HG03469 (cell line): ENCODE results near the gene STK32A.
"Not testable (repeated sequence)": the region's sequence is repeated elsewhere in the genome, so short reads cannot be mapped to it uniquely, and the experiment has no call there.

Source experiments
- ATAC-seq: cut with Tn5 transposase; IDR thresholded peaks from one replicate; pipeline ENCODE4 v1.9.1; 2021; ENCODE audit warnings: mild to moderate bottlenecking, moderate library complexity, moderate number of reproducible peaks; ENCODE audit not compliant: unreplicated experiment

The STK32A gene

GRCh38 chr5:147341345-147341744, 106.5 kb downstream of the STK32A start:
- no peak for ATAC-seq

- ATAC-seq: no peak
Observed at GRCh38 chr5:147344861-147345260, 110.0 kb downstream of the STK32A start.

- ATAC-seq: no peak
Observed at GRCh38 chr5:147346006-147346561, 111.3 kb downstream of the STK32A start.

DNA sequence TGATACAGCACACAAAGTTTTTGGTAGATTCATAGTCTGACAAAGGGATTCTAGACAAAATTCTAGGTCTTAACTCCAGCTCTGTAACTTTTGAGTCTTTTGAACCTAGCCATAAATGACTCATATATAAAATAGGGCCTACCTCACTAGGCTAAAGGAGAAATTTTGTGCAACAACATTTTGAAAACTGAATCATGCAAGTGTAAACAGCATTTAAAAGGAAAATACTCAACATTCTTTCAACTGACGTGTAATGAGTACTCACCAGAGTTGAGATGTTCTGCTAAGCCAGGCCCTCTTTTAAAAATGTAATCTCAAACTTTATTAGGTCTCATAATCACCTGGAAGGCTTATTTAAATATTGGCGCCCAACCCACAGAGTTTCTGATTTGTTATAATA, 113.2 kb downstream of the STK32A start:
- ATAC-seq: no peak

- no peak for ATAC-seq
Observed at GRCh38 chr5:147348451-147348850, 113.6 kb downstream of the STK32A start.

GRCh38 chr5:147349241-147349640, 114.4 kb downstream of the STK32A start:
- no peak for ATAC-seq

DNA sequence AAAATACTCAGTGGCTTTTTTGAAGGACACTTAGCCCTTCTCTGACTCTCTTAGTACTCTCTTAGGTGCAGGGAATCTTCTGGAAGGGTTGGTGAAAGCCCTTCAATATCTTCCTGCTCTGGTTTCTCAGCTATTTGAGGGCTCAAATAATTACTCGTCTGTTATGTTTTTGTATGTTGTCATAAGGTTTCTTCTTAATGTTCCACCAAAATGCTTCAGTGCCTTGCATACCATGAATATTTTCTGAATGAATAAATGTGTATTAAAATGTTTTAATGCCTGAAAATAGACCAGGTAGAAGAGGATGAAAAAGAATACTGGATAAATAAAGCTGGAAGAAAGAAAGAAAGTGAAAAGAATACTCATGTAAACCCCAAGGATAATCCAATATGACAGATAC, 124.3 kb downstream of the STK32A start:
- no peak for ATAC-seq

DNA sequence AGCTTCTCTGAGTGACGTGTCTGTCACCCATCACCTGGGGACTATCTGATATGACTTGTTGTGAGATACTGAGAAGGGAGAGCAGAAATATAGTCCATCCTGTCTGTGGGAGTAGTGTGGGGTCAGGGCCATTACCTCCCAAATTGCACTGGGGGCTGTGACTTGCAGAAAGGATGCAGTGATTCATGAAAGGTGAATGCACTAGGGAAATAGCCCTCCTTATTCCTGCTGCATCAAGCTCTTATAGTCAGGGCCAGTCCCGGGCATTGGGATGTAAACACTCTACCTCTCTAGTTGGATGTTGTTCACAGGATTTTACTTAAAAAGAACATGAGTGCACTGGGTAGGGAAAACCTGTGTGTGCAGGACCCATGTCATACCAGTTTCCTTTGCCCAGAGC, 124.8 kb downstream of the STK32A start:
- no peak for ATAC-seq

- ATAC-seq: no peak
Observed at GRCh38 chr5:147360816-147361215, 126.0 kb downstream of the STK32A start.

GRCh38 chr5:147361441-147362175, 126.8 kb downstream of the STK32A start:
- no peak for ATAC-seq

DNA sequence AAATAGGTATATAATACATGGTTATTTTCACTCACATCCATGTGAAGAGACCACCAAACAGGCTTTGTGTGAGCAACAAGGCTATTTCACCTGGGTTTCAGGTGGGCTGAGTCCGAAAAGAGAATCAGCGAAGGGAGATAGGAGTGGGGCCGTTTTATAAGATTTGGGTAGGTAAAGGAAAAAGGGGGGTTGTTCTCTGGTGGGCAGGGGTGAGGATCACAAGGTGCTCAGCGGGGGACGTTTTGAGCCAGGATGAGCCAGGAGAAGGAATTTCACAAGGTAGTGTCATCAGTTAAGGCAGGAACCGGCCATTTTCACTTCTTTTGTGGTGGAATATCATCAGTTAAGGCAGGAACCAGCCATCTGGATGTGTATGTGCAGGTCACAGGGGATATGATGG, 132.6 kb downstream of the STK32A start:
- not testable (repeated sequence) for ATAC-seq

DNA sequence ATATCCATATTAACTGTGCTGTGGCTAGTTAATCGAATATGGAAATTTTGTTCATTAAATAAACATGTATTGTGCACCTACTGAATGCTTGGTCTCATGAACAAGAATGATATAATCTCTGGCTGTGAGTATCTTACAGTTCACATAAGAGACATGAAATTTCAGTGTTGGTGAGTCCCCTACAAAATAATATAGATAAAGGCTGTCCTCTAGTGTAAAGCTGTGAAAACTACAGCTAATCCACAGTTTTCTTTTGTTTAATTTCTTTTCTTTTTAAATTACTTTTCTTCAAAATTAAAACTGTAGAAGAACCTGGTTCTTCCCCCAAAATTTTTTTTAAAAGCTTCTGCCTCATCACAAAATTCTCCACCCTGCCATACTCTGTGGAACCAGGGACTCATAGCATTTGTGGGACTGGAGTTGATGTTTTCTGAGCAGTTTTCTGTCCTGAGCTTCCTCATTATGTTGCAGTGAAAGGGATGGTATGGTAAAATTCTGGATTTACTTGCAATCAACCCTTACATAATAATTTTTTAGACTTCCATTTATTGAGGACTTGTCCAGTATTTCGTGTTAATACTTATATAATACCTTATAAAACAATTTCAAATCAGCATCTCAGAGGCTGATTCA, 135.0 kb downstream of the STK32A start:
- no peak for ATAC-seq

DNA sequence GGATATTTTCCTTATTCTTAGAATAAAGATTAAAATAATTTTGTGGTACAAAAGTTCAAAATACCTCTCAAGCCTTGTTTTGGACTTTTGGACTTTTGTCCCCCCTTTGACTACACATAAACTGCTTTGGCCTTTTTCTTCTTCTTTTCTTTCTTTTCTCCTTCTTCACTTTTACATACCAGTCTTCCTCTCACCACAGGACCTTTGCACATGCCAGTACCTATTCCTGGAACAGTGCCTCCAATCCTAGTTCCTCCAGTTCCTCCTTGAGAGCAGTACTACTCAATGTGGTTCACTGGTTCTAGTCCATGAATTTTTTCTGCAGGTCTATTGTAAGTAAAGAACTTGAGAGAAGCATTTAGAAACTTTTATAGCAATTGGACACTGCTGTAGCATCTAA, 136.5 kb downstream of the STK32A start:
- no peak for ATAC-seq

DNA sequence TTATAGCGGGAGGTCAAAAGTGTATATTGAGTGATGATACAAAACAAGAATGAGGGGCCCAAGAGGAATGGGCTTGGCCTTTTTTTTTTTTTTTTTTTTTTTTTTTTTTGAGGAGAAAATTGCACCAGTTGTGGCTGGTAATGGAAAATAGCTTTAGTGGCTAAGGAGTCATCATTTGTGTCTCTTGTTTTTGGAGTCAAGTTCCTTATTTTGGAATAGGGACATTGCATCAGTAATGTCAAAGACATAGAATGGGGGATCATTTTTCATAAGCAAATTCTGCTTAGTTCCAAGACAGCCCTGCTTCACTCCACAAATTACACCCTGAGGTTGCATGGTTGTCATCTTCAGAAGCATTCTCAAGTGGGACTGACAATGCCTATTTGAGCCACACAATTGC, 137.4 kb downstream of the STK32A start:
- no peak for ATAC-seq

- no peak for ATAC-seq
Observed at GRCh38 chr5:147373328-147373727, 138.5 kb downstream of the STK32A start.

GRCh38 chr5:147375151-147375550, 140.3 kb downstream of the STK32A start:
- ATAC-seq: no peak

DNA sequence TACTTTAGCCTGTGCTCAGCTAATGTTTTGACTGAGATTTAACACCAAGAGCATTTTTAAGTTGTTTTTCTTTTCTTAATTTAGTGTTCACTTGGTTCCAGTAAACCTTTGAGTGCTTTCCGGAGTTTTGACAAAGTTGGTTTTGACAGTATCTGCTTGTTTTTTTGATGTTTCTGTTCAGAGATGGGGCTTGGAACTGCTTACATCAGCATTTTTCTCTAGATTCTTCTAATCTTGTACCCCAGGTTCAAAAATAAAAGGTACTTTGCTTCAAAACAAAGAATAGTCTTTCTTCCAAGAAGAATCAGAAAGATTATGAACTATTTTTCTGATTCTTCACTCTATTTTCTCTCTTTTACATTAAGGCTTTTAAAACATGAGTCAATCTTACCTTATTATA, 142.9 kb downstream of the STK32A start:
- no peak for ATAC-seq

GRCh38 chr5:147381555-147381954, 146.7 kb downstream of the STK32A start:
- no peak for ATAC-seq

GRCh38 chr5:147382776-147383175, 147.9 kb downstream of the STK32A start:
- no peak for ATAC-seq

DNA sequence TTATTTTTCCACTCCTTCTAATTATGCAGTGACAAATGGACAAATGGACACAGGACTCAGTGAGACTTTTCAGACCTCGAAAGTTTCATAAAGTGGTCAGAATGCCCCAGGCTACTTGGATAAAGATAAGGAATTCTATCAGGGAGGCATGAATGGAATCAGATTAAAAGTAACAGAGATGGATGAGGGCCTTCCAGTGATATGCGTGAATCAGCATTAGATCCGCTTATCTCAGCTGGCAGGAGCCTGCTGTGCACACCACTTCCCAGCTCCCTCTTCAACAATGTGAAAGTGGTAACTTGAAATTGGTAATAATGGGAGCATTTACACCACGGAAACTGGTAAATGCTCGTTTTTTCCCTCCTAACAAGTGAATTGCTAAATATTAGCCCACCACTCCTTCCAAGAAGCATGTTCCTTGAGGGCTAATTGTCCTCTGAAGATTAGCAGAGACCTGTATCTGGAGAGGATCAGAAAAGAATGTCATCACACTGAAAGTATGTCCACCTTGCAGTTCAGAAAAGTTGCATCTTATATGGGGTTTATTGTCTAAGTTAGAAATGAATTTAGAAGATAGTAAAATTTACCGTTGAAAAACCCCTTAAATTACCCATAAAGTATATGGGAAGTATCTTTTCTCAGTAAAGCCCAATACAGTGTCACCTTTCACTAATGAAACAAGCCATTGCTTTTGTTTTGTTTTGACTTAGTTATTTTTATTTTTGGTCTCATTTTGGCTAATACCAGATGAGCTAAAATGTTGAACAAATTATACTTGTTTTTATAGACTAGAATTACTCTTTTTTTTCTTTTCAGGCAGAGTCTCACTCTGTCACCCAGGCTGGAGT, 149.7 kb downstream of the STK32A start:
- no peak for ATAC-seq

- no peak for ATAC-seq
Observed at GRCh38 chr5:147387109-147387508, 152.3 kb downstream of the STK32A start.
